ENCODE data around the gene SMIM3. TPM values are rescaled to one million over a fixed set of nuclear protein-coding genes. Genes with fewer than 3 reads are reported as not detected.
A peak's percentile ranks its signal among the peaks of the same experiment; 100 is the strongest.

Gene SMIM3
- polyA plus RNA-seq, 1 donor from 2014 or later, result 3.7 TPM

DNA sequence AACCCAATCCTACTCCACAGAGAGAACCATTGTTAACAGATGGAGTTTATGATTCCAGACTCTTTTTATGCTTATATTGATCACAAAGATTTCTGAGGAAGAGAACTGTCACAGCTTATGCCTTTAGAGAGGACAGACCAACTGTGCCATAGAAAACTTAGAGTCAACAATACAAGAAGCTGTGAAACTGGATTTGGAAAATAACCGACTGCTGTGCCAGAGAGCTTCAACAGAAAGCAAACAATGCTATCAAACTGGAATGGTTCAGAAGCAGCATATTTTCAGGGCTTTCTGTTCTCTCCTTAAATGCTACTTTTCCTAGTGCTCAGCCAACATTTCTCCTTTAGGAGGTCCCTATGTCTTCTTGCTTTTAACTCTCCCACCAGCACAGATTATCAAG, 24.7 kb upstream of the SMIM3 start (continued):
- no peak for TF ChIP-seq RAD21 (conservative IDR thresholded peaks at IDR 0.05)
- no peak for TF ChIP-seq SMC3 (conservative IDR thresholded peaks at IDR 0.05; ENCODE audit: poor library complexity)

- no peaks in the 10 kb centered on the region for H3F3A ChIP-seq (ENCODE audit: insufficient read depth, low read length, poor library complexity, severe bottlenecking)
- H2AFZ ChIP-seq (ENCODE audit: low read depth, low read length), result no peak overlapping the region
- no peak for TF ChIP-seq SMC3 (conservative IDR thresholded peaks at IDR 0.05; ENCODE audit: poor library complexity)
- TF ChIP-seq REST (IDR thresholded peaks at IDR 0.05; ENCODE audit: borderline replicate concordance), result no peak
- no peak for TF ChIP-seq MXI1 (conservative IDR thresholded peaks at IDR 0.05; ENCODE audit: poor library complexity, severe bottlenecking)
- TF ChIP-seq EP300 (conservative IDR thresholded peaks at IDR 0.05; ENCODE audit: poor library complexity, severe bottlenecking), result no peak
- no peak for TF ChIP-seq POLR2AphosphoS5 (IDR thresholded peaks at IDR 0.05)
- no peak for TF ChIP-seq RAD21 (conservative IDR thresholded peaks at IDR 0.05)
- TF ChIP-seq EZH2 (IDR thresholded peaks at IDR 0.05; ENCODE audit: borderline replicate concordance, insufficient read depth, low read length, poor library complexity, severe bottlenecking), result no peak
- no peak for TF ChIP-seq TAF1 (IDR thresholded peaks at IDR 0.05; ENCODE audit: low read depth)
- TF ChIP-seq CTCF (IDR thresholded peaks at IDR 0.05; ENCODE audit: poor library complexity, severe bottlenecking), result no peak
- peak overlapping the region; percentile 90 for H3K9ac ChIP-seq (ENCODE audit: low read length)
- no peaks in the 10 kb centered on the region for H4K20me1 ChIP-seq (ENCODE audit: insufficient read depth)
- no peaks in the 10 kb centered on the region for H3K9me3 ChIP-seq (ENCODE audit: low read length)
- H3K4me3 ChIP-seq (ENCODE audit: low read length), result peak overlapping the region; percentile 73
- no peaks in the 10 kb centered on the region for H3K9me2 ChIP-seq (ENCODE audit: insufficient read depth, low read length)
- H3K27me3 ChIP-seq (ENCODE audit: insufficient read depth, low read depth, low read length), result no peaks in the 10 kb centered on the region
- peak overlapping the region; percentile 81 for H3K4me2 ChIP-seq (ENCODE audit: low read length)
- H3K36me3 ChIP-seq (ENCODE audit: insufficient read depth, low read length), result no peaks in the 10 kb centered on the region
- H3K79me2 ChIP-seq (replicated peaks; ENCODE audit: insufficient read depth, low read length), result peaks cover 41% of the 10 kb centered on the region
- H3K27ac ChIP-seq (ENCODE audit: low read length), result peak overlapping the region; percentile 98
Measured at GRCh38 chr5:150757087-150757649, 21.4 kb upstream of the SMIM3 start.

- peak overlapping the region; percentile 73 for H3K4me3 ChIP-seq (ENCODE audit: low read length)
- H3K27me3 ChIP-seq (ENCODE audit: insufficient read depth, low read depth, low read length), result no peaks in the 10 kb centered on the region
- H3K79me2 ChIP-seq (replicated peaks; ENCODE audit: insufficient read depth, low read length), result peaks cover 41% of the 10 kb centered on the region
- H4K20me1 ChIP-seq (ENCODE audit: insufficient read depth), result no peaks in the 10 kb centered on the region
- peak overlapping the region; percentile 90 for H3K9ac ChIP-seq (ENCODE audit: low read length)
- no peaks in the 10 kb centered on the region for H3K9me2 ChIP-seq (ENCODE audit: insufficient read depth, low read length)
- peak overlapping the region; percentile 81 for H3K4me2 ChIP-seq (ENCODE audit: low read length)
- H3K27ac ChIP-seq (ENCODE audit: low read length), result peak overlapping the region; percentile 98
- H3F3A ChIP-seq (ENCODE audit: insufficient read depth, low read length, poor library complexity, severe bottlenecking), result no peaks in the 10 kb centered on the region
- H3K36me3 ChIP-seq (ENCODE audit: insufficient read depth, low read length), result no peaks in the 10 kb centered on the region
- H2AFZ ChIP-seq (ENCODE audit: low read depth, low read length), result peak overlapping the region; percentile 57
- TF ChIP-seq TAF1 (IDR thresholded peaks at IDR 0.05; ENCODE audit: low read depth) (no peak), POLR2AphosphoS5 (IDR thresholded peaks at IDR 0.05) (no peak), SMC3 (conservative IDR thresholded peaks at IDR 0.05; ENCODE audit: poor library complexity) (no peak), CTCF (IDR thresholded peaks at IDR 0.05; ENCODE audit: poor library complexity, severe bottlenecking) (no peak), EP300 (conservative IDR thresholded peaks at IDR 0.05; ENCODE audit: poor library complexity, severe bottlenecking) (no peak), MXI1 (conservative IDR thresholded peaks at IDR 0.05; ENCODE audit: poor library complexity, severe bottlenecking) (no peak), REST (IDR thresholded peaks at IDR 0.05; ENCODE audit: borderline replicate concordance) (no peak), RAD21 (conservative IDR thresholded peaks at IDR 0.05) (no peak)
- no peaks in the 10 kb centered on the region for H3K9me3 ChIP-seq (ENCODE audit: low read length)
Measured at GRCh38 chr5:150758203-150758530, 20.4 kb upstream of the SMIM3 start.

Measured in neural cell (in vitro differentiated cells).